Activated CD8-positive, alpha-beta T cell treated with anti-CD3 and anti-CD28 coated beads, Interleukin-2, amount 10 ng/mL, durations not matched to agents 7 days and 5 days (primary cell): ENCODE results near the gene ALDOA. TPM values are rescaled to one million over a fixed set of nuclear protein-coding genes. Genes with fewer than 3 reads are reported as not detected.
A peak's percentile ranks its signal among the peaks of the same experiment; 100 is the strongest.
"Not testable (repeated sequence)": the region's sequence is repeated elsewhere in the genome, so short reads cannot be mapped to it uniquely, and the experiment has no call there.

Source experiments
- ATAC-seq: fragments of 150-1000 bp; cut with Tn5 transposase; one replicate; pipeline ENCODE4 v1.10.0; 2021; ENCODE audit warnings: moderate library complexity
- CTCF ChIA-PET: fragments of 350-600 bp; sonication (Branson Sonifier 250); formaldehyde crosslinking; loops from one replicate; lab custom pipeline; 2021; ENCODE audit warnings: antibody characterized with exemption; lab: Charles Lee
- POLR2A ChIA-PET: fragments of 350-600 bp; sonication (Branson Sonifier 250); formaldehyde crosslinking; loops from one replicate; lab custom pipeline; 2021; ENCODE audit warnings: antibody characterized with exemption; lab: Charles Lee
- DNase-seq: peaks from one replicate; pipeline ENCODE4 v3.0.0-alpha.2; 2020
- H3K27ac Mint-ChIP-seq: one replicate; pipeline ENCODE4 v1.8.0; 2021; ENCODE audit warnings: mild to moderate bottlenecking, mixed read lengths
- H3K27me3 Mint-ChIP-seq: one replicate; pipeline ENCODE4 v1.8.0; 2021; ENCODE audit warnings: low read depth, mixed read lengths
- H3K36me3 Mint-ChIP-seq: one replicate; pipeline ENCODE4 v1.8.0; 2021; ENCODE audit warnings: low read depth, mixed read lengths
- H3K4me1 Mint-ChIP-seq: one replicate; pipeline ENCODE4 v1.8.0; 2021; ENCODE audit warnings: low read depth, mixed read lengths
- H3K4me3 Mint-ChIP-seq: one replicate; pipeline ENCODE4 v1.8.0; 2021; ENCODE audit warnings: mild to moderate bottlenecking, mixed read lengths
- H3K9me3 Mint-ChIP-seq: one replicate; pipeline ENCODE4 v1.8.0; 2022; ENCODE audit warnings: mixed read lengths; ENCODE audit not compliant: insufficient read depth
- total RNA-seq, 2 experiments: library from RNA; stranded (reverse); gene quantifications; one replicate each; pipeline ENCODE4 v1.2.3, GENCODE V29; 2021

ALDOA gene
- total RNA-seq = 1,000 to 10,000 TPM; 1,738 to 1,843 TPM

DNA sequence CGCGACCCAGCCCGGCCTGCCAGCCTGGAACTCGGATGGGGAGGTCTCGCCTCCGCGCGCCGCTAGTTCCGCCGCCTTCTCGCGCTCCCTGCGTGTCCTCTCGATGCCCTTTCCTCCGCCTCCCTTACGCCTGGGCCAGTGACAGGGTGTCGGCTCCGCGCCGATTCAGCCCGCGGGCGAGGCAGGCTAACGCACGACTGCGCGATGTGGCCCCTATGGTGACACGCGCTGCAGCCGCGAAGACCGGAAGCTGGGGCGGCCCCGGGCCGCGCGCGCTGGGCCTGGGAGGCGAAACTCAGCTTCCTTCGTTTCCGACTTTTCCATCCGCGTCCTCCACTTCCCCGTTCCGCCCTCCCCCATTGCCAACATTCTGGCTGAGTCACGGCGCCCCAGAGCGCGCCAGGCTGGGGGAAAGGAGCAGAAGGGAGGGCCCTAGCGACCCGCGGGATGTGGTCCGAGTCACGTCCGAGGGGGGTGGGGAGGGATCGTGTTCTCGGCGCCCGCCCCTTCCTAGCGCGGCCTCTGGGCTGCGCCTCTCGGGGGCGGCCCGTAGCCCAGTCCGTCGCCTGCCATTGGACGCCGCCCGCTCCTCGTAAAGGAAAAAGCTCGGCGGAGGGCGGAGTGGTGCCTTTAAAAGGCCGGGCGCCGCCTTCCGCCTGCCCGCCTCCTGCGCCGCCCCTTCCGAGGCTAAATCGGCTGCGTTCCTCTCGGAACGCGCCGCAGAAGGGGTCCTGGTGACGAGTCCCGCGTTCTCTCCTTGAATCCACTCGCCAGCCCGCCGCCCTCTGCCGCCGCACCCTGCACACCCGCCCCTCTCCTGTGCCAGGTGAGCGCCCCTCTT lies at the start of gene ALDOA:
Gene ALDOA, plus strand, starts transcription at position 659 of the 841 bp plus-strand sequence. CDS start 1,138 bp downstream, outside the sequence.
- Mint-ChIP-seq H3K27me3 (no peaks in the 10 kb centered on the region), H3K4me3 (peak within 1 kb of the TSS; percentile 99), H3K36me3 (peaks cover 56% of the 10 kb centered on the region), H3K9me3 (no peaks in the 10 kb centered on the region), H3K27ac (peak within 1 kb of the TSS; percentile 98), H3K4me1 (peaks cover 44% of the 10 kb centered on the region)
- ChIA-PET POLR2A (interaction anchor here (0.6 to 5.6 kb wide), 12 partner anchors 8 to 567 kb away, joined by 3 to 60 read pairs (median 6); partner anchors contain the start of genes CD2BP2, CORO1A, PPP4C and TBX6), CTCF (interaction anchor here (0.7 to 6.7 kb wide), 9 partner anchors 8 to 120 kb away, joined by 3 to 82 read pairs (median 5); partner anchors contain the start of genes PPP4C, TBX6 and TLCD3B)
- ATAC-seq = peak; percentile 88
- peak; percentile 98 for DNase-seq

DNA sequence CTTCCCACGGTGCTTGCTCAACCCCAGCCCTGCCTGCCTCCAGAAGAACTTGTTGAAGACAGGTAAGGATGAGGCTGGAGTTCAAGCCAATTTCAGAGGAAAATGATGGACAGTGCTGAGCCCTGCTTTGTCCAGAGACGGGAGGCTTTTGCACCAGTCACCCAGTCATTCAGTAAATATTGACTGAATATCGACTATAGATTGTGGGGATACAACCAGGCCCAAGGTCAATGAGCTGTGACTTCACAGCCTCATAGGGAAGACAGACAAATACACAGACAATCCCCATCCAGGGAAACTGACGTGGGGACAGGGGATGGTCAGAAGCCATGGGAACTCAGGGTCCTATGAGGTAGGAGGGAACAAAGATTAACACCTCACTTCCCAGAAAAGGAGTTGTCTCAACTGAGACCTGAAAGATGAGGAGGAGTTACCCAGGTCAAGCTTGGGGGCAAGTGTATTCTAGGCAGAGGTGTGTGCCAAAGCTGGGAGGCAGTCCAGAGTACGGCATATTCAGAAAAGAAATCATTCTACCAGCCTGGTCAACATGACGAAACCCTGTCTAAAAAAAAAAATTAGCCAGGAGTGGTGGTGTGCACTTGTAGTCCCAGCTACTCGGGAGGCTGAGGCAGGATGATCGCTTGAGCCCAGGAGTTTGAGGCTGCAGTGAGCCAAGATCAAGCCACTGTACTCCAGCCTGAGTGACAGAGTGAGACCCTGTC lies 48.8 kb upstream of the ALDOA start:
- H3K9me3 Mint-ChIP-seq = no peaks in the 10 kb centered on the region
- DNase-seq (no peak), ATAC-seq (no peak)
- CTCF ChIA-PET = interaction anchor here (1.4 to 5.1 kb wide), 2 partner anchors 15 to 39 kb away, joined by 5 to 21 read pairs; partner anchors contain the start of gene TLCD3B
- H3K4me1 Mint-ChIP-seq = peaks cover 15% of the 10 kb centered on the region
- no peak overlapping the region for H3K27ac Mint-ChIP-seq
- no peak overlapping the region for H3K4me3 Mint-ChIP-seq
- H3K36me3 Mint-ChIP-seq = peaks cover 2% of the 10 kb centered on the region
- peaks cover 26% of the 10 kb centered on the region for H3K27me3 Mint-ChIP-seq
- POLR2A ChIA-PET = interaction anchor here (0.5 to 0.6 kb wide), 2 partner anchors 41 to 226 kb away, joined by 3 read pairs; partner anchors contain the start of gene KIF22

GRCh38 chr16:30017277-30017656 lies 48.3 kb upstream of the ALDOA start:
- H3K4me1 Mint-ChIP-seq = peaks cover 13% of the 10 kb centered on the region
- CTCF ChIA-PET = interaction anchor here (1.4 to 5.1 kb wide), 2 partner anchors 15 to 38 kb away, joined by 5 to 21 read pairs; partner anchors contain the start of gene TLCD3B
- POLR2A ChIA-PET = interaction anchor here (0.5 kb wide), 1 partner anchor 227 kb away, joined by 3 read pairs; the partner anchor contains the start of gene KIF22
- DNase-seq (no peak), ATAC-seq (no peak)
- no peaks in the 10 kb centered on the region for H3K36me3 Mint-ChIP-seq
- peaks cover 20% of the 10 kb centered on the region for H3K27me3 Mint-ChIP-seq
- no peak overlapping the region for H3K4me3 Mint-ChIP-seq
- H3K27ac Mint-ChIP-seq = no peak overlapping the region
- H3K9me3 Mint-ChIP-seq = no peaks in the 10 kb centered on the region

- H3K4me3 Mint-ChIP-seq, POLR2A ChIA-PET, H3K36me3 Mint-ChIP-seq, H3K9me3 Mint-ChIP-seq, H3K27ac Mint-ChIP-seq, ATAC-seq, DNase-seq: not testable (repeated sequence)
- Mint-ChIP-seq H3K27me3 (peaks cover 16% of the 10 kb centered on the region), H3K4me1 (peaks cover 13% of the 10 kb centered on the region)
- CTCF ChIA-PET = interaction anchor here (1.6 to 5.1 kb wide), 2 partner anchors 14 to 327 kb away, joined by 6 to 21 read pairs; partner anchors contain the start of gene TLCD3B
These were observed 47.6 kb upstream of the ALDOA start for GRCh38 chr16:30017937-30018336.

DNA sequence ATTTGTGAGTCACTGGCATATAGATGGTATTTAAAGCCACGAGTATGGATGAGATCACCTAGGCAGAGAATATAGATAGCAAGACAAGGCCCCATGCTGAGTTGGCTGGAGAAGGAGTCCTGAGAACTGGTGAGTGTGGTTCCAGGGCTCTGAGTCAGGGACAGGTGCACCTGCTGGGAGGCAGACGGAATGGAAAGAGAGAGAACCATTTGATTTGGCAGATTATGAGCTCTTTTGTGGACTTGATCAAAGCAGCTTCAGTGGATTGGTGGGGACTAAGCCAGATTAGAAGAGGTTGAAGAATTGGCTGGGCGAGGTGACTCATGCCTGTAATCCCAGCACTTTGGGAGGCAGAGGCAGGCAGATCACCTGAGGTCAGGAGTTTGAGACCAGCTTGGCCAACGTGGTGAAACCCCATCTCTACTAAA lies 46.8 kb upstream of the ALDOA start:
- H3K4me1 Mint-ChIP-seq = peaks cover 13% of the 10 kb centered on the region
- no peak overlapping the region for H3K4me3 Mint-ChIP-seq
- POLR2A ChIA-PET = no interaction called here
- DNase-seq (no peak), ATAC-seq (no peak)
- H3K9me3 Mint-ChIP-seq = no peaks in the 10 kb centered on the region
- H3K27me3 Mint-ChIP-seq = peaks cover 16% of the 10 kb centered on the region
- no peak overlapping the region for H3K27ac Mint-ChIP-seq
- no peaks in the 10 kb centered on the region for H3K36me3 Mint-ChIP-seq
- CTCF ChIA-PET = interaction anchor here (1.3 to 5.1 kb wide), 4 partner anchors 13 to 327 kb away, joined by 6 to 21 read pairs (median 7); partner anchors contain the start of gene TLCD3B

DNA sequence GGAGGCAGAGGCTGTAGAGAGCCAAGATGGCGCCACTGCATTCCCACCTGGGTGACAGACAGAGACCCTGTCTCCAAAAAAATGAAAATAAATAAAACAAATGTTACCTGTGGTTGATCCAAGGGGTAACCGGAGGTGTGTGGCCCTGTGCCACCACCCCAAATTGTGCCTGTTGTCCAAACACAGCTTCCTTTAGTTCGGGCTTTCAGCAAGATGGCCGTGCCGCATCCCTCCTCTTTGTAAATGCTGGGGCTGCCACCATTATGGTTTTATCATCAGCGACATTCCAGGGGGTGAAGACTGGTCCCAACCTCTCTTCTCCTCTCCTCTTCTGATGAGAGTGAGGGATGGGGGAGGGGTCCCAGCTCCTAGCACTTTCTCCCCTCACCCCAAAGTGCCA lies 42.7 kb upstream of the ALDOA start, which contains the start of gene C16orf92:
Gene C16orf92, plus strand, starts transcription at position 312 of the 400 bp plus-strand sequence. CDS start 143 bp downstream, outside the sequence.
- ChIA-PET POLR2A (no interaction called here), CTCF (interaction anchor here (1.7 kb wide), 1 partner anchor 9 kb away, joined by 12 read pairs; the partner anchor contains the start of gene TLCD3B)
- Mint-ChIP-seq H3K36me3 (no peaks in the 10 kb centered on the region), H3K27ac (no peak within 1 kb of the TSS), H3K4me3 (no peak within 1 kb of the TSS), H3K4me1 (peaks cover 13% of the 10 kb centered on the region), H3K27me3 (peaks cover 15% of the 10 kb centered on the region), H3K9me3 (no peaks in the 10 kb centered on the region)
- ATAC-seq = no peak
- DNase-seq = no peak

DNA sequence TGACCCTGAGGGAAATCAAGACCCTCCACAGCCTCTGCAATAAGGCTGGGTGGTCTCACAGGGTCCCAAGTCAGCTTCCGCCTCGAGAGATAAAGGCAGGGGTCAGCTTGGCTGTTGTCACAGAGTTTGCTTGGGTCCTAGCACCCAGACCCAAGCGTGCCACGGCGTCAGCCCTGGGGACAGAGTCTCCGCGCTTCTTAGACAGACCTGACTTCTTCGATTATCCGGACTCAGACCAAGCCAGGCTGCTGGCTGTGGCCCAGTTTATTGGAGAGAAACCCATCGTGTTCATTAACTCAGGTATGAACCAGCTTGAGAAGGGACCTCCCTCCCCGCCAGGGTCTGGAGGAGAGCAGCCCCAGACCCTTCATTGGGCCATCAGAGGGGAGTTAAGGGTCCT lies 42.0 kb upstream of the ALDOA start:
- DNase-seq (no peak), ATAC-seq (no peak)
- peaks cover 13% of the 10 kb centered on the region for H3K4me1 Mint-ChIP-seq
- no peaks in the 10 kb centered on the region for H3K36me3 Mint-ChIP-seq
- ChIA-PET CTCF (interaction anchor here (1.7 kb wide), 1 partner anchor 8 kb away, joined by 12 read pairs; the partner anchor contains the start of gene TLCD3B), POLR2A (no interaction called here)
- no peak overlapping the region for H3K4me3 Mint-ChIP-seq
- H3K27ac Mint-ChIP-seq = no peak overlapping the region
- peaks cover 18% of the 10 kb centered on the region for H3K27me3 Mint-ChIP-seq
- no peaks in the 10 kb centered on the region for H3K9me3 Mint-ChIP-seq

GRCh38 chr16:30024451-30024850 lies 41.1 kb upstream of the ALDOA start:
- CTCF ChIA-PET = no interaction called here
- Mint-ChIP-seq H3K4me1 (peaks cover 13% of the 10 kb centered on the region), H3K27me3 (peaks cover 19% of the 10 kb centered on the region), H3K36me3 (no peaks in the 10 kb centered on the region), H3K27ac (no peak overlapping the region), H3K4me3 (no peak overlapping the region), H3K9me3 (no peaks in the 10 kb centered on the region)
- DNase-seq (no peak), ATAC-seq (no peak)
- POLR2A ChIA-PET = no interaction called here

- peaks cover 16% of the 10 kb centered on the region for H3K4me1 Mint-ChIP-seq
- CTCF ChIA-PET = no interaction called here
- H3K27ac Mint-ChIP-seq = no peak overlapping the region
- DNase-seq = no peak
- H3K27me3 Mint-ChIP-seq = peaks cover 25% of the 10 kb centered on the region
- H3K36me3 Mint-ChIP-seq = no peaks in the 10 kb centered on the region
- POLR2A ChIA-PET = no interaction called here
- ATAC-seq = no peak
- no peaks in the 10 kb centered on the region for H3K9me3 Mint-ChIP-seq
- H3K4me3 Mint-ChIP-seq = no peak overlapping the region
These were observed 40.4 kb upstream of the ALDOA start for GRCh38 chr16:30025156-30025555.

GRCh38 chr16:30025574-30025973 lies 40.0 kb upstream of the ALDOA start:
- no peak for DNase-seq

GRCh38 chr16:30026449-30026848 lies 39.1 kb upstream of the ALDOA start:
- ATAC-seq = no peak
- H3K9me3 Mint-ChIP-seq = no peaks in the 10 kb centered on the region
- CTCF ChIA-PET = no interaction called here
- no peak for DNase-seq
- H3K4me1 Mint-ChIP-seq = peaks cover 10% of the 10 kb centered on the region
- H3K27ac Mint-ChIP-seq = no peak overlapping the region
- H3K36me3 Mint-ChIP-seq = no peaks in the 10 kb centered on the region
- POLR2A ChIA-PET = no interaction called here
- peaks cover 26% of the 10 kb centered on the region for H3K27me3 Mint-ChIP-seq
- H3K4me3 Mint-ChIP-seq = no peak overlapping the region

More at GRCh38 chr16:30025574-30025973, 40.0 kb upstream of the ALDOA start:
- Mint-ChIP-seq H3K9me3 (no peaks in the 10 kb centered on the region), H3K27ac (no peak overlapping the region), H3K36me3 (no peaks in the 10 kb centered on the region), H3K27me3 (peaks cover 27% of the 10 kb centered on the region), H3K4me3 (no peak overlapping the region), H3K4me1 (peaks cover 17% of the 10 kb centered on the region)
- POLR2A ChIA-PET = no interaction called here
- CTCF ChIA-PET = no interaction called here
- no peak for ATAC-seq
